ENCODE results near the gene PXK.

DNA sequence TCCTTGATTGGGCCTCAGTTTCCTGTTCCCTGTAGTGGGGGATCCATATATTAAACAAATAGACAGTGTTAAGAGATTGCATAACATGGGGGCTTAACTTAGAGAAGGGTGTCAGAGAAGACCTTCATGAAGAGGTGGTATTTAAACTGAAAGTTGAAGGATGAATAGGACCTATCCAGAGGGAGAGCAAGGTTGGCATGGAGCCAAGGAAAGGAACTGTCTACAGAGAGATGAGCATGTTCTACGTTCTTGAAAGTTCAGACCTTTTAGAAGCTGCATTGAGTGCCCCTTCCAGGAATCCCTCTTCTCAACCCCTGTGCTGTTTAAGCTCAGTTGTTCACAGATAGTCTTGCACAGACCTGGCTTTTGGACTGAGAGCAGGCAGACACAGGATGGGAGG is 24.0 kb upstream of the PXK start:
- TF ChIP-seq, protein P1, sequence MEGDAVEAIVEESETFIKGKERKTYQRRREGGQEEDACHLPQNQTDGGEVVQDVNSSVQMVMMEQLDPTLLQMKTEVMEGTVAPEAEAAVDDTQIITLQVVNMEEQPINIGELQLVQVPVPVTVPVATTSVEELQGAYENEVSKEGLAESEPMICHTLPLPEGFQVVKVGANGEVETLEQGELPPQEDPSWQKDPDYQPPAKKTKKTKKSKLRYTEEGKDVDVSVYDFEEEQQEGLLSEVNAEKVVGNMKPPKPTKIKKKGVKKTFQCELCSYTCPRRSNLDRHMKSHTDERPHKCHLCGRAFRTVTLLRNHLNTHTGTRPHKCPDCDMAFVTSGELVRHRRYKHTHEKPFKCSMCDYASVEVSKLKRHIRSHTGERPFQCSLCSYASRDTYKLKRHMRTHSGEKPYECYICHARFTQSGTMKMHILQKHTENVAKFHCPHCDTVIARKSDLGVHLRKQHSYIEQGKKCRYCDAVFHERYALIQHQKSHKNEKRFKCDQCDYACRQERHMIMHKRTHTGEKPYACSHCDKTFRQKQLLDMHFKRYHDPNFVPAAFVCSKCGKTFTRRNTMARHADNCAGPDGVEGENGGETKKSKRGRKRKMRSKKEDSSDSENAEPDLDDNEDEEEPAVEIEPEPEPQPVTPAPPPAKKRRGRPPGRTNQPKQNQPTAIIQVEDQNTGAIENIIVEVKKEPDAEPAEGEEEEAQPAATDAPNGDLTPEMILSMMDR (conservative IDR thresholded peaks at IDR 0.05 in 1 of 2, IDR thresholded peaks at IDR 0.05 in 1 of 2; ENCODE audit: extremely low read depth in 1 of 2, insufficient read depth in 1 of 2, low read depth in 1 of 2, low read length in 2 of 2) = no peak
- TF ChIP-seq EZH2 (IDR thresholded peaks at IDR 0.05; ENCODE audit: borderline replicate concordance, low read length) = no peak
